GM18867 (cell line): ENCODE data around the gene SORCS2.
"Not testable (repeated sequence)": the region's sequence is repeated elsewhere in the genome, so short reads cannot be mapped to it uniquely, and the experiment has no call there.

Experiments
- ATAC-seq: cut with Tn5 transposase; IDR thresholded peaks from one replicate; pipeline ENCODE4 v1.9.1; 2021; ENCODE audit warnings: mild to moderate bottlenecking, moderate library complexity; ENCODE audit not compliant: unreplicated experiment

SORCS2 gene

GRCh38 chr4:7159923-7160322, 32.4 kb upstream of the SORCS2 start:
- no peak for ATAC-seq

- no peak for ATAC-seq
Observed at GRCh38 chr4:7160439-7160838, 31.9 kb upstream of the SORCS2 start.

- no peak for ATAC-seq
Observed at GRCh38 chr4:7160951-7161440, 31.3 kb upstream of the SORCS2 start.

- ATAC-seq: no peak
Observed at GRCh38 chr4:7161721-7162214, 30.6 kb upstream of the SORCS2 start.

- not testable (repeated sequence) for ATAC-seq
Observed at GRCh38 chr4:7165056-7165873, 27.1 kb upstream of the SORCS2 start.

- no peak for ATAC-seq
Observed at GRCh38 chr4:7165874-7166201, 26.5 kb upstream of the SORCS2 start.

- no peak for ATAC-seq
Observed at GRCh38 chr4:7166237-7166636, 26.1 kb upstream of the SORCS2 start.

GRCh38 chr4:7166981-7167700, 25.2 kb upstream of the SORCS2 start:
- ATAC-seq: no peak

GRCh38 chr4:7167706-7168105, 24.6 kb upstream of the SORCS2 start:
- ATAC-seq: no peak

GRCh38 chr4:7168106-7168505, 24.2 kb upstream of the SORCS2 start:
- ATAC-seq: no peak

GRCh38 chr4:7169134-7169533, 23.2 kb upstream of the SORCS2 start:
- no peak for ATAC-seq

- no peak for ATAC-seq
Observed at GRCh38 chr4:7170012-7170411, 22.3 kb upstream of the SORCS2 start.

GRCh38 chr4:7171191-7171900, 21.0 kb upstream of the SORCS2 start:
- ATAC-seq: no peak

- no peak for ATAC-seq
Observed at GRCh38 chr4:7172508-7172907, 19.8 kb upstream of the SORCS2 start.

- no peak for ATAC-seq
Observed at GRCh38 chr4:7172946-7173345, 19.4 kb upstream of the SORCS2 start.

GRCh38 chr4:7173841-7174449, 18.4 kb upstream of the SORCS2 start:
- no peak for ATAC-seq

GRCh38 chr4:7179158-7179557, 13.2 kb upstream of the SORCS2 start:
- no peak for ATAC-seq

- ATAC-seq: no peak
Observed at GRCh38 chr4:7180938-7181337, 11.4 kb upstream of the SORCS2 start.

- no peak for ATAC-seq
Observed at GRCh38 chr4:7182616-7183015, 9.7 kb upstream of the SORCS2 start.

- no peak for ATAC-seq
Observed at GRCh38 chr4:7183161-7183560, 9.2 kb upstream of the SORCS2 start.
